Caki2 (cell line): ENCODE measurements around the gene ORM2. TPM values are rescaled to one million over a fixed set of nuclear protein-coding genes. Genes with fewer than 3 reads are reported as not detected.
"Not testable (repeated sequence)": the region's sequence is repeated elsewhere in the genome, so short reads cannot be mapped to it uniquely, and the experiment has no call there.

Experiments
- DNase-seq: peaks from one replicate; pipeline ENCODE4 v3.0.0-alpha.2; 2015; ENCODE audit warnings: low read depth
- in situ Hi-C: cut with HindIII; loops from 2 replicates; pipeline ENCODE4 v1.10.0; 2016; ENCODE audit warnings: low sequenced_read_pairs, low pct_unique_long_range_greater_than_20kb, mixed read lengths
- total RNA-seq: library from RNA; depleted of rRNA; stranded (reverse); fragments of >200 nt; shearing (Covaris generic); gene quantifications from 2 replicates; pipeline ENCODE4 v1.2.3, GENCODE V29; 2014; ENCODE audit warnings: low replicate concordance

ORM2 gene
- total RNA-seq, 1 experiment from 2014 or later: not detected

- DNase-seq, in situ Hi-C loops: not testable (repeated sequence)
Measured at GRCh38 chr9:114323849-114324248, 5.8 kb upstream of the ORM2 start.

- no peak for DNase-seq
- in situ Hi-C loops: no loop called here
Measured at GRCh38 chr9:114324492-114324891, 5.2 kb upstream of the ORM2 start.

DNA sequence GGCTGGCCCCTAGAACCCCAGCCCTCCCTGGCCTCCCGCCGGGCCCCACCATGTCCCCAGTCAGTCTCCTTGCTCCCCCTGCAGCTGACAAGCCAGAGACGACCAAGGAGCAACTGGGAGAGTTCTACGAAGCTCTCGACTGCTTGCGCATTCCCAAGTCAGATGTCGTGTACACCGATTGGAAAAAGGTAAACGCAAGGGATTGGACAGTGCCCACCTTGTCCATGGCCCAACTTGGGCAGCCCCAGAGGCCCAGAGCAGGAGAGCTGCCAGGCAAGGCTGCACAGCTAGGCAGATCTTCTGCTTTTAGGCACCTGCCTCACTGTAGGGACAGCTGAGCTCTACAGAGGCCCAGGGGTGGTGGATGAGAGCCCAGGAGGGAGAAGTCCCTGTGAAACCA, 4.7 kb upstream of the ORM2 start:
- DNase-seq, in situ Hi-C loops: not testable (repeated sequence)

DNA sequence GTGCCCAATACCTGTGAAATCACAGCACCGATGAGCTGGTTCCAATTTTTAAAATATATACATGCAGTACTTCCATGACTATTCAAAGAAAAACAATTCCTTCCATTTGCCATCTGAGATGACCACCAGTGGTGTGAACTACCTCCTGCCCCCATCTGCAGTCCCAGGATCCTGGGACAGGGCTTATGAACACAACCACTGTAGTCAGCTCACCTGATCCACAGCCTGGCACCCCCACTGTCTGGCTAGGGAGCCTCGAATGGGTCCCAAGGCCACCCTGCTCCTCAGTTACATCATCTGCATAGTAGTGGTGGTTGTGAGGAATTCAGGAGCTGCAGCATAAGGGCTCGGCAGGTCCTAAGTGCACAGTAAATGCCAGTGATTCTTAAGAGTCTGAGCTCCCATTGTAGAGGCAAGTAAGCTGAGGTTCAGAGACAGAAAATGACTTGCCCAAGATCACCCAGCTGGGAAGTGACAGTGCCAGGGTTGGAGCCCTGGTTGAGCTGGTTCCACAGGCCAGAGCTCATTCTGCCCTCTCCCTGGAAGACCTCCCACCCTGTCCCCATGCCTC, 3.9 kb upstream of the ORM2 start:
- DNase-seq, in situ Hi-C loops: not testable (repeated sequence)

DNA sequence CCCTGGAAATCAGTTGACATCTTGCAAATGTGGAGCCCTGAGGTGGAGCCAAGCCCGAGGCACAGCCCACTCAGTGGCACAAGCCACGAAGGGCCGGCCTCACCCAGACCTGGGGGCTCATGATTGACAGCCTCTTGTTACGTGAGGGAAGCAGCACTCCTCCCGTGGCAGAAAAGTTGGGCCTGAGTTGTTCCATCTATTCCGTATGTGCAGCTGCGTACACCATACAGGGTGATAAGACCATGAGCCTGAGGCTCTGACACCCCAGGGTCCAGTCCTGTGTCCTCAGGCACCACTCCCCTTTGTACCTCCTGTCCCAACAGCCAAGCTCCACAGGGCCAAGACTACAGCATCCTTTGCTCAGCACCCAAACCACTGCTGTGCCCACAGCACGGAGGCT, 1.9 kb upstream of the ORM2 start:
- in situ Hi-C loops: no loop called here
- DNase-seq: no peak

DNA sequence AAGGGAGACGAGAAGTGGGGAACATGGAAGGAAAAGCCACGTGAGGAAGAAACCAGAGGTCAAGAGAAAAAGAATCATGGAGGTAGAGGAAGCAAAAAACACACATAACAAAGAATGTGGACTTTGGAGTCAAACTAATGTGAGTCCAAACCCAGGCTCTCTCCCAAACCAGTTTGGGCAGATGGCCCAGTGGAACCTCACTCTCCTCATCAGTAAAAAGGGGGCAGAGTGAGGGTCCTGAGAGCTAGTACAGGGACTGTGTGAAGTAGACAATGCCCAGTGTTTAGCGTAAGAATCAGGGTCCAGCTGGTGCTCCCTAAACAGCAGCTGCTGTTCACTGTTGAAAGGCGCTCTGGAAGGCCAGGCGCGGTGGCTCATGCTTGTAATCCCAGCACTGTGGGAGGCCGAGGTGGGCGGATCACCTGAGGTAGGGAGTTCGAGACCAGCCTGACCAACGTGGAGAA, 1.3 kb upstream of the ORM2 start:
- DNase-seq, in situ Hi-C loops: not testable (repeated sequence)

DNA sequence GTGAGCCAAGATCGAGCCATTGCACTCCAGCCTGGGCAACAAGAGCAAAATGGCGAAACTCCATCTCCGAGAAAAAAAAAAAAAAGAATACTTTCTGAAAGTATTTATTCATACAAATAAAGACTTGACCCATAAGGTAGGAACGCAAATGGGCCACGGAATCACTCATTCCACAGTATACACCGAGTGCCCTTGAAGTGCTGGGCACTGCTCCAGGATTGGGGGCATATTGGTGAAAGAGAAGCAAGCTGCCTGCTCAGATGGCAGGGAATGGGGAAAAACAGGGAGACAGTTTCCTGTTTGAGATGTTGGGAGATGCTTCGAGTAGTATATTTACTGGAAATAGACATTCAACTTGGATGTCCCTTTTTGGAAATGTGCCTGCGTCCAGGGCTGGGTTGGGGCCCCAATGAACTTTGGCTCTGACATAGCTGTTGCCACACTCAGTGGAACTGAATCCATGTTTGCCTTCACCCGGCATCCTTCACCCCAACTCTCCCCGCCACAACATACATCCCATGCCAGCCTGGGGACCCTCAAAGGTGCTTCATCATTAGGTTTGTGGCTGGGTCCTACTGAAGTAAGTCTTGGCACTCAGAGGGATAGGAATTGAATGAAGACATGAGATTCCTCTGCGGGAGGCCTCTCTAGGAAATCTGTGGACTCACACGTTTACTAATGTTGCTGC, 588 bp upstream of the ORM2 start:
- DNase-seq, in situ Hi-C loops: not testable (repeated sequence)

- no peak for DNase-seq
- in situ Hi-C loops: no loop called here
Measured at GRCh38 chr9:114330636-114331035, 967 bp downstream of the ORM2 start.

- DNase-seq, in situ Hi-C loops: not testable (repeated sequence)
Measured at GRCh38 chr9:114331229-114332195, 1.8 kb downstream of the ORM2 start.

GRCh38 chr9:114332474-114333040, 2.9 kb downstream of the ORM2 start:
- DNase-seq, in situ Hi-C loops: not testable (repeated sequence)

- DNase-seq, in situ Hi-C loops: not testable (repeated sequence)
Measured at GRCh38 chr9:114333718-114334117, 4.0 kb downstream of the ORM2 start.

GRCh38 chr9:114334490-114334889, 4.8 kb downstream of the ORM2 start:
- in situ Hi-C loops: no loop called here
- DNase-seq: no peak

DNA sequence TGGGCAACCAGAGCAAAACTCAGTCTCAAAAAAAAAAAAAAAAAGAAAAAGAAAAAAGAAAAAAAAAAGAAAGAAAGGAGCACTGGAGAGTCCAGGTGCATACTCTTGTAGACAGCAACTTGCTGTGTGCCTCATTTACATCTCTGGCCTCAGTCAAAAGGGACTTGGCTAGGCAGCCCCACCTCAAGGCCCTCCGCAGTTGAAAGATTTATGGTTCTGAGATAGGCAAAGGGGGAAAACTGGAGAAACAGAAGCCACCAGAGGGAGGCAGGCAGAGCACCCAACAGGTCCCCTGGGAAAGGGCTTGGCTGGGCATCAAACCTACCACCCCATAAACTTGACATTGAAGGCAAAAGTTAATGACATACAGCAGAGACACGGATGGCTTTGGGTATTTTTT, 6.1 kb downstream of the ORM2 start:
- DNase-seq: no peak
- in situ Hi-C loops: no loop called here

DNA sequence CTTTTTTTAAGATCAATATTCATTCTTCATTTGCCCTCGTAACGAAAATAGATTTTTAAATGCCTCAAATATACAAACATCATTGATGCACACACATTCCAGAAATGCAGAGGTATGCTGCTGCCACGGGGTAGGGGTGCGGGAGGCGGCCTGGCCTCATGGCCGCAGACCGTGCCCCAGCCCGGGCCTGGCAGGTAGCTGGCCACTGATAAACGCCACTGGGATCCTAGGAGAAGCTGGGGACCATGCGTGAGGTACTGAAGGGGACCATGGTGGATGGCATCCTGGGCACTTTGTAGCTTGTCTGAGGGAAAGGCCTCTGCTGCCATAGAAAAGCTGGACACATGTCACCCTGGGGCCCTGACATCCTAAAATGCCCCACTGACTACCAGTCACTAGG, 6.5 kb downstream of the ORM2 start:
- in situ Hi-C loops: no loop called here

GRCh38 chr9:114336699-114337395, 7.2 kb downstream of the ORM2 start:
- in situ Hi-C loops: no loop called here
- no peak for DNase-seq

More for the DNA sequence above, 6.5 kb downstream of the ORM2 start:
- DNase-seq: no peak

- in situ Hi-C loops: no loop called here
- no peak for DNase-seq
Measured at GRCh38 chr9:114338187-114338586, 8.5 kb downstream of the ORM2 start.

DNA sequence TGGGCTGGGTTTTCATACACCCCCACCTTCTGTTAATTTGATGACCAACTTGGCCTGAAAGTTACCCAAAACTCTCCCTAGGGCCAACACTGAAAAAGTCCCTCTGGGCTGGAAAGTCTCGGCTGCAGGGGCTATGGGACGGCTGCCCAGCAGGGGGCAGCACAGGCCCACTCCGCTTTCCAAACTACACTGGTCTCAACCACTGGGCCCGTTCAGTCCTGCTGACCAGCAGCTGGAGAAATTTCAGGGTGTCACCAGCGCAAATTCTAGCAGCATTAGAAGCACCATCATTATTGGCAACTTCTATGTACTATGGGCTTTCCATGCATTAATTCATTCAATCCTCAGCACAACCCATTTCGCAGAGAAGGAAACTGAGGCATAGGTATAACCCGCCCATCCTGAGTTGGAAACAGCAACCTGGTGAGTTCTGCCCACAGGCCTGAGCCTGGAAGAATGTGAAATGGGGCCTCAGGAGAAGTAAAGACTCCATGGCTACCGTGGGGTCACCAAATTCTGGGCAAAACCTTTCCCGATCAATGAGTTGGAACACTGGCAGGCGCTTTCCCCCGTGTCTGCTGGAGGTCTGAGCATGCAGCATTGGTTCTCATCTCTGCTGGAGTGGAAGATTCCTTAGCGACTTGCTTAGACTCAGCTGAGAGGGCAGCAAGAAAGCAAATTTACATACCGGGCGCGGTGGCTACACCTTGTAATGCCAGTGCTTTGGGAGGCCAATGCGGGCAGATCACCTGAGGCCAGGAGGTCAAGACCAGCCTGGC, 9.7 kb downstream of the ORM2 start:
- DNase-seq: peak; percentile 23
- in situ Hi-C loops: no loop called here
